Esophagus squamous epithelium (tissue), 4 donors: ENCODE data around the gene LDLR.

ENCODE experiments used
- CTCF ChIP-seq, 6 experiments: fragments of 450-650 bp in 4 of 6; fragments of 200-600 bp in 2 of 6; sonication (generic) in 2 of 6; IDR thresholded peaks; one replicate each; pipeline ENCODE4 v1.5.1; 2016 to 2019; ENCODE audit warnings: antibody characterized with exemption in 6 of 6, mild to moderate bottlenecking in 4 of 6, moderate library complexity in 4 of 6
- POLR2A ChIP-seq, 4 donors: fragments of 450-650 bp; IDR thresholded peaks; one replicate each; pipeline ENCODE4 v1.6.1; 2017; ENCODE audit warnings: antibody characterized with exemption in 4 of 4, mild to moderate bottlenecking in 4 of 4, moderate library complexity in 3 of 4

GRCh38 chr19:11166281-11167142 is 77.2 kb downstream of the LDLR start:
- no peak for TF ChIP-seq POLR2A (IDR thresholded peaks at IDR 0.05)
- TF ChIP-seq CTCF (IDR thresholded peaks at IDR 0.05), result no peak
